SK-N-SH (cell line): ENCODE measurements around the gene MTIF2. TPM values are rescaled to one million over a fixed set of nuclear protein-coding genes. Genes with fewer than 3 reads are reported as not detected.
"Not testable (repeated sequence)": the region's sequence is repeated elsewhere in the genome, so short reads cannot be mapped to it uniquely, and the experiment has no call there.

ENCODE experiments used
- CTCF ChIA-PET: fragments of 300-600, 350-600 bp; formaldehyde crosslinking; extraction: SDS; loops from one replicate; lab custom pipeline; 2021; lab: Yijun Ruan, JAX
- POLR2A ChIA-PET: fragments of 350-600 bp; sonication (Branson Sonifier 250); formaldehyde crosslinking; extraction: SDS; loops from one replicate; lab custom pipeline; 2020; ENCODE audit warnings: antibody characterized with exemption, inconsistent platforms; lab: Yijun Ruan, JAX
- DNase-seq: peaks from one replicate; pipeline ENCODE4 v3.0.0; 2012
- H2AFZ ChIP-seq: fragments of 200-600 bp; sonication (generic); 2 replicates; pipeline ENCODE4 v1.8.1; 2016; ENCODE audit warnings: antibody characterized with exemption, mild to moderate bottlenecking, low read depth
- H3F3A ChIP-seq: fragments of 200-600 bp; sonication (generic); replicated peaks from 2 replicates; pipeline ENCODE3; 2016; ENCODE audit warnings: antibody characterized with exemption, mild to moderate bottlenecking; ENCODE audit not compliant: insufficient read depth
- H3K27ac ChIP-seq, 2 experiments: fragments of 200-500 bp in 1 of 2; fragments of 200-600 bp in 1 of 2; sonication (Bioruptor generic) in 1 of 2; sonication (generic), shearing (Covaris generic) in 1 of 2; 2 replicates each; pipeline versions ENCODE4 v1.5.1 to v1.6.1; 2014 to 2016; ENCODE audit warnings: low read depth in 2 of 2, inconsistent platforms in 1 of 2, low read length in 1 of 2, mild to moderate bottlenecking in 1 of 2, mixed read lengths in 1 of 2
- H3K27me3 ChIP-seq: fragments of 200-600 bp; sonication (generic), shearing (Covaris generic); 2 replicates; pipeline ENCODE4 v1.6.1; 2016; ENCODE audit warnings: mixed run types; ENCODE audit not compliant: insufficient read depth
- H3K36me3 ChIP-seq, 2 experiments: fragments of 200-500 bp in 1 of 2; fragments of 200-600 bp in 1 of 2; sonication (Bioruptor generic) in 1 of 2; sonication (generic) in 1 of 2; replicated peaks in 1 of 2; 2 replicates each; pipeline versions ENCODE3 to v1.5.1; 2014 to 2016; ENCODE audit warnings: low read length in 1 of 2, mild to moderate bottlenecking in 1 of 2; ENCODE audit not compliant: insufficient read depth in 2 of 2, control insufficient read depth in 1 of 2
- H3K4me1 ChIP-seq, 2 experiments: fragments of 200-500 bp in 1 of 2; fragments of 200-600 bp in 1 of 2; sonication (Bioruptor generic) in 1 of 2; sonication (generic), shearing (Covaris generic) in 1 of 2; 2 replicates each; pipeline versions ENCODE4 v1.5.1 to v1.6.1; 2014 to 2016; ENCODE audit warnings: low read depth in 1 of 2, low read length in 1 of 2, mixed run types in 1 of 2; ENCODE audit not compliant: insufficient read depth in 2 of 2, control insufficient read depth in 1 of 2
- H3K4me2 ChIP-seq: fragments of 200-600 bp; sonication (generic), shearing (Covaris generic); 2 replicates; pipeline ENCODE4 v1.6.1; 2017; ENCODE audit warnings: mixed run types
- H3K4me3 ChIP-seq, 2 experiments: fragments of 200-500 bp in 1 of 2; fragments of 200-600 bp in 1 of 2; sonication (Bioruptor generic) in 1 of 2; sonication (generic), shearing (Covaris generic) in 1 of 2; 2 replicates each; pipeline versions ENCODE4 v1.5.1 to v1.8.1; 2014 to 2016; ENCODE audit warnings: low read depth in 2 of 2, inconsistent platforms in 1 of 2, low read length in 1 of 2, mild to moderate bottlenecking in 1 of 2, mixed read lengths in 1 of 2, moderate library complexity in 1 of 2
- H3K79me2 ChIP-seq: fragments of 200-600 bp; sonication (generic); 2 replicates; pipeline ENCODE4 v1.8.1; 2017; ENCODE audit warnings: mild to moderate bottlenecking; ENCODE audit not compliant: insufficient read depth
- H3K9ac ChIP-seq: fragments of 200-600 bp; sonication (generic); 2 replicates; pipeline ENCODE4 v1.6.1; 2017; ENCODE audit warnings: mixed run types
- H3K9me2 ChIP-seq: fragments of 200-600 bp; sonication (generic); 2 replicates; pipeline ENCODE4 v1.6.1; 2017; ENCODE audit warnings: mixed run types
- H3K9me3 ChIP-seq: fragments of 200-600 bp; sonication (generic); 2 replicates; pipeline ENCODE4 v1.6.1; 2017; ENCODE audit warnings: mixed run types, mild to moderate bottlenecking, moderate library complexity
- H4K20me1 ChIP-seq: fragments of 200-600 bp; sonication (generic); 2 replicates; pipeline ENCODE4 v1.6.1; 2017; ENCODE audit warnings: mild to moderate bottlenecking, mixed run types; ENCODE audit not compliant: insufficient read depth
- FOXJ3 ChIP-seq: sonication (generic); formaldehyde crosslinking; IDR thresholded peaks from 2 replicates; pipeline ENCODE4 v1.5.1; 2020; ENCODE audit warnings: mild to moderate bottlenecking, missing genetic modification reagents
- FOXM1 ChIP-seq: IDR thresholded peaks from 2 replicates; pipeline ENCODE4 v1.4.0; 2012; ENCODE audit warnings: low read depth, mild to moderate bottlenecking
- POLR2AphosphoS5 ChIP-seq: IDR thresholded peaks from 2 replicates; pipeline ENCODE4 v1.6.1; 2012; ENCODE audit warnings: low read depth, low read length
- RXRA ChIP-seq: IDR thresholded peaks from 2 replicates; pipeline ENCODE4 v1.4.0; 2012; ENCODE audit warnings: low read depth, mild to moderate bottlenecking, borderline replicate concordance
- WGBS: methylation state at CpG from one replicate; pipeline ENCODE4 v1.1.6; 2017; ENCODE audit warnings: low lambda C conversion rate; 5-methylcytosine and 5-hydroxymethylcytosine counted together
- polyA plus RNA-seq, 3 experiments: library from polyadenylated mRNA; depleted of rRNA; stranded (reverse); fragments of >200 nt; gene quantifications; 2 replicates each; pipeline ENCODE4 v1.2.3, GENCODE V29; 2012
- TF ChIP-seq, protein P1 (sequence below): IDR thresholded peaks from 2 replicates; pipeline ENCODE4; 2012
- TF ChIP-seq, protein P2 (sequence below): fragments of 200-600 bp; sonication (generic); IDR thresholded peaks from 2 replicates; pipeline ENCODE4 v1.6.1; 2017; ENCODE audit warnings: antibody characterized with exemption, mild to moderate bottlenecking, moderate library complexity

MTIF2 gene
- polyA plus RNA-seq, 1 of the 3 experiments (the other 2 are of a cell fraction): 12.9 TPM

DNA sequence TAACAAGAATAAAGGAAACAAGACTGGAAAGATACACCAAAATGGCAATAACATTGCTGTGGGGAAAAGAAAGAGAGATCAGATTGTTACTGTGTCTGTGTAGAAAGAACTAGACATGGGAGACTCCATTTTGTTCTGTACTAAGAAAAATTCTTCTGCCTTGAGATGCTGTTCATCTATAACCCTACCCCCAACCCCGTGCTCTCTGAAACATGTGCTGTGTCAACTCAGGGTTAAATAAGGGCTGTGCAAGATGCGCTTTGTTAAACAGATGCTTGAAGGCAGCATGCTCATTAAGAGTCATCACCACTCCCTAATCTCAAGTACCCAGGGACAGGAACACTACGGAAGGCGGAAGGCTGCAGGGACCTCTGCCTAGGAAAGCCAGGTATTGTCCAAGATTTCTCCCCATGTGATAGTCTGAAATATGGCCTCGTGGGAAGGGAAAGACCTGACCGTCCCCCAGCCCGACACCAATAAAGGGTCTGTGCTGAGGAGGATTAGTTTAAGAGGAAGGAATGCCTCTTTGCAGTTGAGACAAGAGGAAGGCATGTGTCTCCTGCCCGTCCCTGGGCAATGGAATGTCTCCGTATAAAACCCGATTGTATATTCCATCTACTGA, 10.3 kb upstream of the MTIF2 start:
- H3K27ac ChIP-seq, H3K36me3 ChIP-seq, H2AFZ ChIP-seq, H3K4me1 ChIP-seq, H3K4me3 ChIP-seq, H3K9ac ChIP-seq, H3K4me2 ChIP-seq, POLR2A ChIA-PET, CTCF ChIA-PET, H3K79me2 ChIP-seq, H4K20me1 ChIP-seq, H3K9me3 ChIP-seq, H3K27me3 ChIP-seq, H3F3A ChIP-seq, H3K9me2 ChIP-seq, DNase-seq: not testable (repeated sequence)
- WGBS: 81% methylated on average over 10 of the region's 10 CpGs

DNA sequence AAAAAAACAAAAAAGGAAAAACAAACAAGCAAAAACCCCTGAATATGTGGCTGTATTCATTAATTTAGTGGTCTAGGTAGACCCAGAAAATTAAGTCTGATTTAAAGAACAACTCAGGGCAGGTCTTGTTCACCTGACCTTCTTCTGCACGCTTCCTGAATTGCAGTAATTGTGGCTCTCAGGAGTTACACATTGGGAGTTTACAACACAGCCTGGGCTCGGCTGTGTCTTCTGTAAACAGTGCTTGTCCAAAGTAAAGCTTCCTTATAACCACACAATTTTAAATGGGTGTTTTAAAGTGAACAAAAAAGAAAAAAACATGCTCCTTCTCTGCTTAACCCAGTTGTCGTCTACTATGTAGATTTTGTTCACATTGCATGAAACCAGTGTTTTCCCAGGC, 8.3 kb upstream of the MTIF2 start:
- CTCF ChIA-PET: no interaction called here
- Histone ChIP-seq H3K4me2 (no peak overlapping the region), H3F3A (peaks cover 9% of the 10 kb centered on the region), H3K27me3 (no peaks in the 10 kb centered on the region), H3K9me3 (no peaks in the 10 kb centered on the region), H3K36me3 (no peaks in the 10 kb centered on the region), H3K79me2 (no peaks in the 10 kb centered on the region)
- TF ChIP-seq RXRA (no peak), FOXJ3 (no peak), FOXM1 (no peak), POLR2AphosphoS5 (no peak)
- TF ChIP-seq, protein P1, sequence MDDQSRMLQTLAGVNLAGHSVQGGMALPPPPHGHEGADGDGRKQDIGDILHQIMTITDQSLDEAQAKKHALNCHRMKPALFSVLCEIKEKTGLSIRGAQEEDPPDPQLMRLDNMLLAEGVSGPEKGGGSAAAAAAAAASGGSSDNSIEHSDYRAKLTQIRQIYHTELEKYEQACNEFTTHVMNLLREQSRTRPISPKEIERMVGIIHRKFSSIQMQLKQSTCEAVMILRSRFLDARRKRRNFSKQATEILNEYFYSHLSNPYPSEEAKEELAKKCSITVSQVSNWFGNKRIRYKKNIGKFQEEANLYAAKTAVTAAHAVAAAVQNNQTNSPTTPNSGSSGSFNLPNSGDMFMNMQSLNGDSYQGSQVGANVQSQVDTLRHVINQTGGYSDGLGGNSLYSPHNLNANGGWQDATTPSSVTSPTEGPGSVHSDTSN: no peak
- TF ChIP-seq, protein P2, sequence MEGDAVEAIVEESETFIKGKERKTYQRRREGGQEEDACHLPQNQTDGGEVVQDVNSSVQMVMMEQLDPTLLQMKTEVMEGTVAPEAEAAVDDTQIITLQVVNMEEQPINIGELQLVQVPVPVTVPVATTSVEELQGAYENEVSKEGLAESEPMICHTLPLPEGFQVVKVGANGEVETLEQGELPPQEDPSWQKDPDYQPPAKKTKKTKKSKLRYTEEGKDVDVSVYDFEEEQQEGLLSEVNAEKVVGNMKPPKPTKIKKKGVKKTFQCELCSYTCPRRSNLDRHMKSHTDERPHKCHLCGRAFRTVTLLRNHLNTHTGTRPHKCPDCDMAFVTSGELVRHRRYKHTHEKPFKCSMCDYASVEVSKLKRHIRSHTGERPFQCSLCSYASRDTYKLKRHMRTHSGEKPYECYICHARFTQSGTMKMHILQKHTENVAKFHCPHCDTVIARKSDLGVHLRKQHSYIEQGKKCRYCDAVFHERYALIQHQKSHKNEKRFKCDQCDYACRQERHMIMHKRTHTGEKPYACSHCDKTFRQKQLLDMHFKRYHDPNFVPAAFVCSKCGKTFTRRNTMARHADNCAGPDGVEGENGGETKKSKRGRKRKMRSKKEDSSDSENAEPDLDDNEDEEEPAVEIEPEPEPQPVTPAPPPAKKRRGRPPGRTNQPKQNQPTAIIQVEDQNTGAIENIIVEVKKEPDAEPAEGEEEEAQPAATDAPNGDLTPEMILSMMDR: no peak
- TF ChIP-seq, all 33 proteins: peak for 0
- 90% methylated on average over 3 of the region's 3 CpGs for WGBS
- Histone ChIP-seq H3K27ac (no peak overlapping the region), H3K9ac (no peak overlapping the region), H3K4me1 (no peaks in the 10 kb centered on the region), H4K20me1 (no peaks in the 10 kb centered on the region), H2AFZ (no peak overlapping the region), H3K9me2 (no peaks in the 10 kb centered on the region), H3K4me3 (no peak overlapping the region)
- POLR2A ChIA-PET: no interaction called here
- DNase-seq: no peak

DNA sequence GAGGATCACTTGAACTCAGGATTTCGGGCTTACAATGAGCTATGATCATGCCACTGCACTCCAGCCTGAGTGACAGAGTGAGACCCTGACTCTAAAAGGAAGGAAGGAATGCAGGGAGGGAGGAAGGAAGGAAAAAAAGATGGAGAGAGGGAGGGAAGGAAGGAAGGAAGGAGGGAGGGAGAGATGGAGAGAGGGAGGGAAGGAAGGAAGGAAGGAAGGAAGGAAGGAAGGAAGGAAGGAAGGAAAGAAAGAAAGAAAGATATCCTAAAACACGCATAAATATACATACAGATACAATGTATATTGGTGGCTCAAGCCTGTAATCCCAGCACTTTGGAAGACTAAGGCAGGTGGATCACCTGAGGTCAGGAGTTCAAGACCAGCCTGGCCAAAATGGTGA, 5.3 kb upstream of the MTIF2 start:
- POLR2A ChIA-PET, H3K4me2 ChIP-seq, H3K27me3 ChIP-seq, H3K9ac ChIP-seq, H3K36me3 ChIP-seq, H3K9me3 ChIP-seq, H3F3A ChIP-seq, DNase-seq, H2AFZ ChIP-seq, H4K20me1 ChIP-seq, H3K4me3 ChIP-seq, H3K9me2 ChIP-seq, H3K79me2 ChIP-seq, H3K27ac ChIP-seq, H3K4me1 ChIP-seq: not testable (repeated sequence)
- 92% methylated on average over 2 of the region's 2 CpGs for WGBS
- CTCF ChIA-PET: interaction anchor here (0.8 kb wide), 1 partner anchor 157 kb away, joined by 3 read pairs; no protein-coding TSS in a partner anchor
